DND-41 (cell line): ENCODE measurements around the gene RRP9.

Experiments
- EZH2 ChIP-seq: IDR thresholded peaks from 3 replicates; pipeline ENCODE4 v1.6.1; 2012; ENCODE audit warnings: borderline replicate concordance, low read depth, mild to moderate bottlenecking, moderate library complexity, low read length, inconsistent platforms; ENCODE audit not compliant: severe bottlenecking
- TF ChIP-seq, protein P1 (sequence below): IDR thresholded peaks from 2 replicates; pipeline ENCODE4 v1.5.1; 2012; ENCODE audit warnings: borderline replicate concordance, low read length, moderate library complexity, mild to moderate bottlenecking; ENCODE audit not compliant: poor library complexity, severe bottlenecking; ENCODE audit errors: extremely low read depth

DNA sequence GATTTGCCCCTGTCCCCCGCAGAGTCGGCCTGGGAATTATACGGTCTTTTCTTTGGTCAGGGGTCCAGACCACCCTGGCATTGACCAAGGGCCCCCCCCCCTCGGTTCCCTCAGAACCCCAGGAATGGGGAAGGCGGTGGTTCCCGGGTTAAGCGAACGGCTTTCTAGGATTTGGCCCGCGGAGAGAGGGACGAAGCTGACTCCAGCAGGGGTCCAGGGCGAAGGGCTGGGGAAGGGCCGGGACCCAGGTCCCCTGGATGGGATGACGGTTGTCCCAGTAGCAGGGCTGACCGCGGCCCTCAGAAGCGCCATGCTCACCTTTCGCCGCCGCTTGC lies 274 bp downstream of the RRP9 start:
- TF ChIP-seq, protein P1, sequence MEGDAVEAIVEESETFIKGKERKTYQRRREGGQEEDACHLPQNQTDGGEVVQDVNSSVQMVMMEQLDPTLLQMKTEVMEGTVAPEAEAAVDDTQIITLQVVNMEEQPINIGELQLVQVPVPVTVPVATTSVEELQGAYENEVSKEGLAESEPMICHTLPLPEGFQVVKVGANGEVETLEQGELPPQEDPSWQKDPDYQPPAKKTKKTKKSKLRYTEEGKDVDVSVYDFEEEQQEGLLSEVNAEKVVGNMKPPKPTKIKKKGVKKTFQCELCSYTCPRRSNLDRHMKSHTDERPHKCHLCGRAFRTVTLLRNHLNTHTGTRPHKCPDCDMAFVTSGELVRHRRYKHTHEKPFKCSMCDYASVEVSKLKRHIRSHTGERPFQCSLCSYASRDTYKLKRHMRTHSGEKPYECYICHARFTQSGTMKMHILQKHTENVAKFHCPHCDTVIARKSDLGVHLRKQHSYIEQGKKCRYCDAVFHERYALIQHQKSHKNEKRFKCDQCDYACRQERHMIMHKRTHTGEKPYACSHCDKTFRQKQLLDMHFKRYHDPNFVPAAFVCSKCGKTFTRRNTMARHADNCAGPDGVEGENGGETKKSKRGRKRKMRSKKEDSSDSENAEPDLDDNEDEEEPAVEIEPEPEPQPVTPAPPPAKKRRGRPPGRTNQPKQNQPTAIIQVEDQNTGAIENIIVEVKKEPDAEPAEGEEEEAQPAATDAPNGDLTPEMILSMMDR = no peak
- TF ChIP-seq EZH2 = no peak
